Measurements from ENCODE around the gene DCDC2. TPM values are rescaled to one million over a fixed set of nuclear protein-coding genes. Genes with fewer than 3 reads are reported as not detected.

The DCDC2 gene
- total and polyA plus RNA-seq, 2 donors (not counting 3 experiments of a cell fraction or from before 2014, with no cell fraction given): not detected

- Histone ChIP-seq H3K27me3 (ENCODE audit: control insufficient read depth in 2 of 2, insufficient read depth in 2 of 2, low read length in 2 of 2) (no peaks in the 10 kb centered on the region), H3K9me3 (replicated peaks; ENCODE audit: control insufficient read depth, insufficient read depth, low read length) (peaks cover 6% of the 10 kb centered on the region), H3K9ac (replicated peaks; ENCODE audit: extremely low read depth, insufficient read depth, low read length) (no peak overlapping the region), H3K4me2 (ENCODE audit: insufficient read depth, low read length) (no peak overlapping the region), H3K36me3 (ENCODE audit: control insufficient read depth in 2 of 2, extremely low read depth in 1 of 2, insufficient read depth in 2 of 2, low read length in 2 of 2) (no peaks in the 10 kb centered on the region), H3K27ac (ENCODE audit: insufficient read depth, low read depth, low read length) (no peak overlapping the region), H3K79me2 (ENCODE audit: control insufficient read depth, insufficient read depth, low read length) (no peaks in the 10 kb centered on the region), H2AFZ (ENCODE audit: low read depth, low read length) (no peak overlapping the region), H3K4me1 (ENCODE audit: control insufficient read depth, extremely low read depth, insufficient read depth, low read length) (no peaks in the 10 kb centered on the region), H3K4me3 (replicated peaks in 1 of 3; ENCODE audit: insufficient read depth in 1 of 3, low read depth in 1 of 3, low read length in 3 of 3) (no peak overlapping the region), H4K20me1 (replicated peaks; ENCODE audit: control insufficient read depth, extremely low read depth, insufficient read depth, low read length) (no peaks in the 10 kb centered on the region), H3K9me1 (replicated peaks; ENCODE audit: control insufficient read depth, extremely low read depth, insufficient read depth, low read length) (no peaks in the 10 kb centered on the region)
- DNase-seq (ENCODE audit: low read depth, low spot score) (no peak), FAIRE-seq (no peak)
- BruUV-seq (replicated peaks): no TSS peak
- no peak for TF ChIP-seq MYC (IDR thresholded peaks at IDR 0.05; ENCODE audit: low read depth, low read length)
- TF ChIP-seq GATA2 (IDR thresholded peaks at IDR 0.05; ENCODE audit: insufficient read depth, insufficient read length, low read depth, low read length): no peak
- TF ChIP-seq FOS (IDR thresholded peaks at IDR 0.05; ENCODE audit: borderline replicate concordance, insufficient read depth, low read length): no peak
- no peak for TF ChIP-seq CTCF (IDR thresholded peaks at IDR 0.05; ENCODE audit: extremely low read depth in 1 of 2, insufficient read depth in 1 of 2, low read depth in 1 of 2, low read length in 2 of 2)
- no peak for TF ChIP-seq EZH2 (IDR thresholded peaks at IDR 0.05; ENCODE audit: borderline replicate concordance, low read depth, low read length, severe bottlenecking)
- TF ChIP-seq JUN (IDR thresholded peaks at IDR 0.05; ENCODE audit: borderline replicate concordance, insufficient read depth, insufficient read length, low read depth): no peak
- TF ChIP-seq MAX (IDR thresholded peaks at IDR 0.05; ENCODE audit: insufficient read depth, insufficient read length): no peak
- no peak for TF ChIP-seq POLR2AphosphoS5 (IDR thresholded peaks at IDR 0.05; ENCODE audit: insufficient read depth, low read depth, low read length)
- TF ChIP-seq POLR2A (IDR thresholded peaks at IDR 0.05; ENCODE audit: low read depth, low read length): no peak
- ChIA-PET CTCF (no interaction called here), POLR2A (no interaction called here)
- dilution Hi-C loops (cut with MboI; ENCODE audit: extremely low pct_ligation_motif_present, low sequenced_read_pairs): no loop called here
- intact Hi-C loops (cut with micrococcal nuclease): no loop called here
Observed at GRCh38 chr6:24149836-24150235, 208.0 kb downstream of the DCDC2 start.
